CD4-positive, alpha-beta T cell treated with Interleukin-2 at 100 ng/mL for 4 hours (primary cell): ENCODE results near the gene CERS1.

Experiments used
- DNase-seq: peaks from one replicate; pipeline ENCODE4 v3.0.0-alpha.2; 2020; ENCODE audit warnings: low spot score

Gene CERS1

GRCh38 chr19:18839465-18840287 is 56.3 kb downstream of the CERS1 start:
- DNase-seq = no peak

- no peak for DNase-seq
Measured at GRCh38 chr19:18834644-18834984, 61.3 kb downstream of the CERS1 start.

GRCh38 chr19:18833849-18834643 is 61.9 kb downstream of the CERS1 start:
- no peak for DNase-seq

GRCh38 chr19:18833141-18833476 is 62.8 kb downstream of the CERS1 start:
- no peak for DNase-seq

GRCh38 chr19:18832306-18833140 is 63.4 kb downstream of the CERS1 start:
- DNase-seq = no peak

GRCh38 chr19:18831524-18832305 is 64.2 kb downstream of the CERS1 start, which contains the start of gene UPF1:
Gene UPF1, plus strand, starts transcription at chr19:18831959. Its CDS starts 251 bp downstream, at chr19:18832210.
- peak; percentile 95 for DNase-seq

GRCh38 chr19:18830488-18830887 is 65.5 kb downstream of the CERS1 start:
- DNase-seq = no peak

GRCh38 chr19:18828786-18829185 is 67.2 kb downstream of the CERS1 start:
- DNase-seq = no peak
